SH-SY5Y (cell line): ENCODE data around the gene COPE.

ENCODE experiments used
- GATA2 ChIP-seq: IDR thresholded peaks from 2 replicates; pipeline ENCODE4 v1.6.1; 2011; ENCODE audit warnings: mild to moderate bottlenecking, low read depth, low read length
- GATA3 ChIP-seq: IDR thresholded peaks from 2 replicates; pipeline ENCODE4 v1.6.1; 2011; ENCODE audit warnings: low read depth, mild to moderate bottlenecking, low read length, moderate library complexity

COPE gene

DNA sequence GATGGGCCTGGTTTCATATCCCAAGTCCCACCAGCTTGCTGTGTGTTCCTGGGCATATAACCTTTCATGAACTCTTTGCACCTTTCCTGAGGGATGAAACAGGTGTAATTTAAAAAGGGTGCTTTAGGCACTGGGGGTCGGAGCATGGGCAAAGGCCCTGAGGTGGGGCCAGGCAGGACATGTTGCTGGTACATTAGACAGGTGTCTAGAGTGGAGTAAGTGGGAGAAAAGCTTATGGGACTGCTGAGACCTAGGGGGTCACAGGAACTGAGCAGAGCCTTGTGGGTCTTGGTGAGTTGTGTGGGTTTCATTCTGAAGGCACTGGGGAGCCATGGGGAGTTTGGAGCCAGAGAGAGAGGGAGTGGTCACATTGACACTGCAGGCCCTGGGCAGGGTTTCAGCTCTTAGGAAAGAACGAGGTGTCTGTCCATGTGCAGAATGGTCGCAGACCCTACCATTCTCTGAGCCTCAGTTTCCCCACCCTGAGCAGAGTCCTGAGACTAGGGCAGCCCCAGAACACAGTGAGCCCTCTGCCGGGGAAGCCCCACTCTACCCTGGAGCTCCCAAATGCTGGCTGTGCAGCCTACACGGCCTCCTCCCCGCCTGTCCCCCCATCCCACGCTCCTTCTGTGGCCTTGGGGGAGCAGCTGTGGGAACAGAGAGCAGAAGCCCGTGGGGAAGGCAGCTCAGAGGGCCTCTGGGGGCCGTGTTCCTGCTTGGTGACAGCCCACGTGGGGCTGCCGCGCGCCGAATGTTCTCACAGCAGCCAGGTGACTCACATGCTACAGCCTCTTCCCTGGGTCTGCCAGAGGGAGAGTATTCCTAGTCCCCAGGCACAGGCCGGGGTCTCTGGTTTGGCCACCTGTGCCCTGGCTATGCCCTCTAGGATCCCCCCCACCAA is 29.1 kb upstream of the COPE start:
- TF ChIP-seq GATA3, result no peak
- TF ChIP-seq GATA2, result no peak

DNA sequence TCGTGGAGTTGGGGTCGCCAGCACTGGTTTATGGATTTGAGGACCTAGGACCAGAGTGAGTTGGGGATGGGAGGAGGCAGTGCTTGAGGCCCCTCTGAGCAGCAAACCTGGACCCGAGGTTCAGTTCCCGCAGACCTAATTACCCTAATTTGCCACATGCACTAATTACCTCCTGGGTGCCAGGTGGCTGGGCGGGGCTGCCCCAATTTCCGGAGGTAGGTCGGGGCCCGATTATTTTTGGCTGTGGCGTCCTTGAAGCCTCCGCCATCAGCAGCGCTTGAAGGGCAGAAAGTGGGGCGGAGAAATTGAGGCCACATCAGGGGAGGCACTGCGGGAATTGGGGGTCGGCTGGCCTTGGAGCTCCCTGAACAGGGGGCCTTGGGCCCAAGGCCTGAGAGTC is 27.7 kb upstream of the COPE start:
- TF ChIP-seq GATA3, result no peak
- TF ChIP-seq GATA2, result no peak

DNA sequence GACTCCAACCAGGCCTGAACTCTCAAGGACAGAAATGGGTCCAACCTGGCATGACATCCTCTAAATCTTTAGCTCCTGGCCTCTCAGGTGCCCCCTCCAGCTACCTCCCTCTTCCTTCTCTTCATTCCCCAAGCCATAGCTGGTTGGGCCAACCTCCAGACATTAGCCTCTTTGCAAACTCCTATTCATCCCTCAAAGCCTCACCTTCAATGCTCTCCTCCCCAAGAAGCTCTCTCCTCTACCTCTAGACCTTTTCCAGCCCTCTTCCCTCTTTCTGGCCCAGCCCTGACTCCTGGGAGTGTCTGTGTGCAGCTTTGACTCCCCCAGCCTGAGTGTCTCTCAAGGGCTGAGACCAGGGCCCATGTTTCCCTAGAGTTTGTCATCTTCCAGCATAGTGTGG is 27.1 kb upstream of the COPE start:
- no peak for TF ChIP-seq GATA2
- no peak for TF ChIP-seq GATA3

DNA sequence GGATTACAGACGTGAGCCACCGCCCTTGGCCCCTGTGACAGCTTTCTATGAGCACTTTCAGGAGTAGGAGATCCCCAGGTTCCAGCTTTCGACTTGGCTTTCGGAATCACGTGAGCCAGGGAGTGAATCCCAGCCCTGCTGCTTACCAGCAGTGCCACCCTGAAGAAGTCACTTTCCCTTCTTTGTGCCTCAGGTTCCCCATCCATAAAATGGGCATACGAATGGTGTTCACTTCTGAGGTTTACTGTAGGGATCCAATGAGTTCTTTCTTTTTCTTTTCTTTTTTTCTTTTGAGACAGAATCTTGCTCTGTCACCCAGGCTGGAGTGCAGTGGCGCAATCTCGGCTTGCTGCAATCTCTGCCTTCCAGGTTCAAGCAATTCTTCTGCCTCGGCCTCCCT is 26.1 kb upstream of the COPE start:
- no peak for TF ChIP-seq GATA2
- TF ChIP-seq GATA3, result no peak

DNA sequence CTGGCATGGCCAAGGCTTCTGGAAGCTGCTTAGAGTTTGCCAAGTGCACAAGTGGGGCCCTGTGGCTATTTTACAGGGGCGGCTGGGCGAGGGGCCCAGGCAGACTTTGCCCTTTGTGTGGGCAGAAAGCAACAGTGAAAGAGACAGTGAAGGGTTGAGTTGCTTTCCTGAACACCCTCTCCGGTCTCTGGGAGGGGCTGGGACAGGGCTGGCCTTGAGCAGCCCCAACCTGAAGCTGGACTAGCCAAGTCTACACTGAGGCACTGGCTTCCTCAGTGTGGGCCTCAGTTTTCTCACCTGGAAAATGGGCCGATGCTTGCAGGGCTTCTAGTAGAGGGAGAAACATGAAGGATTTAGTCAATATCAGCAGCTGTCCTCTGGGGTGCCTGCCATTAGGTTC is 24.3 kb upstream of the COPE start:
- TF ChIP-seq GATA3 (no peak), GATA2 (no peak)

DNA sequence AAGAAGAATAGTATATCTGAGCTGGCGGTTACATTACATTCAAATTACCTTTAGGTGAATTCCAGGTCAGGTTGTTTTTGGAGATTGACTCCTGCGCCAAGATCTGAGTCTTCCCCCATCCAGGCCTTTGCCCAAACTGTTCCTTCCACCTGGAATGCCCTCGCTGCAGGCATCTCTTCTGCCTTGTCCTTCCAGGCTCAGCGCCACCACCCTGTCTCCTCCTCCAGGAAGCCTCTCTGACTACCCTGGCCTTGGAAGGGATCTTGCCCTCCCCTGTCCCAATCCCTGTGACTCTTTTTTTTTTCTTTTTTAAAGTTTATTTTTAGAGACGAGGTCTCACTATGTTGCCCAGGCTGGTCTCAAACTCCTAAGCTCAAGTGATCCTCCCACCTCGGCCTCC is 23.5 kb upstream of the COPE start:
- TF ChIP-seq GATA3 (no peak), GATA2 (no peak)

DNA sequence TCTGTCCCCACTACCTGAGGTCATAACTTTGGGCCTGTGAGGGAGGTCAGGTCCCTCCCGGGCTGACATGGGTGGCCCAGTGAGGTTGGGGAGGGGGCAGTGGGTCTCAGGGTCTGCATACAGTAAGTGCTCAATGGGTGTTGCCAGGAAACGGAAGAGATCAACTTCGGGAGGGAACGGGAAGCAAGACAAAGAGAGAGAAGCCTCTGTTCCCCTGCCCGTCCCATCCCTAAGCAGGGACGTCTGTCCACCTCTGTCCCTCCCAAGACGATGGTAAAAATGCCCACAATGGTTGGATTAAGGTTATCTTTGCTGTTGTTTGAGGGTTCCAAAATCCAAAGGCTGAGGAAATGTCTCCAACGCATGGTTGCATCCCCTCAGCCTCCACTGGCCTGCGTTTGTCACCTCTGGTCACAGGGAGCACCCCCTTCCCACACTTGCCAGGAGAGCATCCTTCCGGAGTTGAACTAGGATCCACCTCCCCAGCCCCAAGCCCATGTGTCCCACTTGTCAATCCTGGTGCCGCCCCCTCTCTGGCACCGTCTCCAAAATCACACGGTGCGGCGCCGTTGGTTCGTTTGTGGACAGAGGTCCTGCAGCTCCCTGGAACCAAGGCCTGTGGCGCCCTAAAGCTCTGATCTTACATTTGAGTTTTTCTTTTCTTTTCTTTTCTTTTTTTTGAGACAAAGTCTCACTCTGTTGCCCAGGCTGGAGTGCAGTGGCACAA is 22.6 kb upstream of the COPE start:
- TF ChIP-seq GATA3, result no peak
- TF ChIP-seq GATA2, result no peak

DNA sequence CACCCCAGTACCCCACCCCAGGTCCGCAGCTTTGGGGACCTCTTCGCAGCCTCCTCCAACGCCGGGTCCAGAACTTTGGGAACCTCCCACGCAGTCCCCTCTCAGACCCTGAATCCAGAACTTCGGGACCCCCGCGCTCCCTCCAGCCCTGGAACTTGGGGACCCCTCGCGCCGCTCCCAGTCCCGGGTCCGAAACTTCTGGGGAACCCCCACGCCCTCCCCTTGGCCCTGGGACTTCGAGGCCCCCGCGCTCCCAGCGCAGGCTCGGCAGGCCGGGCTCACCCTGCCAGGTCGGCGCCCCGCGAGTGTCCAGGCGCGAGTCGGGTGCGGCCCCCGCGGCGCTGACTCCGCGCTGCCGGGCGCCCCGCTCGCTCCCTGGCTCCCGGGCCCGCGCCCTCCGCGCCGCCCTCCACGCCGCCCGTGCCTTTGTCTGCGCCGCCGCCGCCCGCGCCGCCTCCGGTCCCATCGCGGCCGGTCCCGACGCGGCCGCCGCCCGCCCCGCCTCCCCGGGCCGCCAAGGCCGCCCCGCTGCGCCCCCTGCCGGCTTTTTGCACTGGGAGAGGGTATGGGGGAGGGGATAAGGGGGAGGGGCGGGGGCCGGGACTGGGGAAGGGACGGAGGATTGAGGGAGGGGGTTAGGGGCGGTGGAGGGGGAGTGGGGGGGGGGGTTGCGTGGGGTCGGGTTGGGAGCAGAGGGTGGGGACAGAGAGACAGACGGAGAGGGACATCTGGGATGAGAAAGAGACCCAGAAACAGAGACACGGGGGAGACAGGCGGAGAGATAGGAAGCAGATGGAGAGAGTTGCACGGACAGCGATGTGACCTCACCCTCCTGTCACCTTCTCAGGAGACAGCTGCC is 21.8 kb upstream of the COPE start, which contains the start of gene HOMER3:
Gene HOMER3, minus strand, starts transcription at position 449 of the 859 bp plus-strand sequence. CDS start 2,235 bp downstream, outside the sequence.
- TF ChIP-seq GATA2 (no peak), GATA3 (no peak)

DNA sequence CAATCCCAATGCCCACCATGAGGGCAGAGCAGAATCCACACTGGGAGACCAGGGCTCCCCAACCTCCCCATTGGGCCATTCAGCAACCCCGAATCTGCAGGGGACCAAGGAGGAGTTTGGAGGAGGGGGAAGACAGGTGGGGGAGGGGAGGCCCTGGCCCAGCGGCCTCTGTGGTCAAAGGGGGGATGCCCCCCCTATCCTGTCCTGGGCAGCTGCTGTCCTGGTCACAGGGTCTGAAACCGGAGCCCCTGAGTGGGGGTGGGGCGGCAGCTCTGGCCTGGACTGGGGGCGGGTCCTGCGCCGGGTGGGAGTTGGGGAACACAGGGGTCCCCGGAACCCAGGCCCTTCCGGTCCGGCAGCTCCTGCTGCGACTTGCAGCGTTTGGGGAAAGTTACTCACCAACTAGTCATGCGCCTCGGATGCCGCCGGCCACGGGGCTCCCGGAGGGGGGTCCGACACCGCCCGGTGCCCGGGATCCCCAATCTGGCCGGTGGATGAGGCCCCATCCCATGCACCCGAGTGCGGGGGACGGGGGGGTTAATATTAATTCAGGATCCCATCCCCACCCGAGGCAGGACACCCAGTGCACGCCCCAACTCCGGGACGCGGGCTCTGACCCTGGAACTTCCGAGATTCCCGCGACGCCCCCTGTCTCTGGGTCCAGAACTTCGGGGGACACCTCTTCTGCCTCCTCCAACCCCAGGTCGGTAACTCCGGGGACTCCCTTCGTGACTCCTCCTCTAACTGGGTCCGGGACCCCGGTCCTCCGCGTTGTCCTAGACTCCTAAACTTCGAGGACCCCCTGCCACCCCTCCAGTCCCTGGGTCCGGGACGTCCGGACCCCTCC is 21.0 kb upstream of the COPE start:
- TF ChIP-seq GATA2 (no peak), GATA3 (no peak)

DNA sequence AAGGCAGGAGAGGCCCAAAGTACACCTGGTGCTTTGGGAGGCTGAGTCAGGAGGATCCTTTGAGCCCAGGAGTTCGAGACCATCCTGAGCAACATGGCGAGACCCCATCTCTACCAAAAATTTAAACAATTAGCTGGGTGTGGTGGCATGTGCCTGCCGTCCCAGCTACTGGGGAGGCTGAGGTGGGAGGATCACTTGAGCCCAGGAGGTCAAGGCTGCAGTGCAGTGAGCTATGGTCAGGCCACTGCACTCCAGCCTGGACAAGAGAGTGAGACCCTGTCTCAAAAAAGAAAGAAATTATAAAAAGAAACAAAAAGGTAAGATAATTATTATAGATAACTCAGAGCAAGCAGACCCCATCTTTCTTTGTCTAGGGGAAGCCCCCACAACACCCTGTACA is 20.0 kb upstream of the COPE start:
- no peak for TF ChIP-seq GATA3
- TF ChIP-seq GATA2, result no peak

DNA sequence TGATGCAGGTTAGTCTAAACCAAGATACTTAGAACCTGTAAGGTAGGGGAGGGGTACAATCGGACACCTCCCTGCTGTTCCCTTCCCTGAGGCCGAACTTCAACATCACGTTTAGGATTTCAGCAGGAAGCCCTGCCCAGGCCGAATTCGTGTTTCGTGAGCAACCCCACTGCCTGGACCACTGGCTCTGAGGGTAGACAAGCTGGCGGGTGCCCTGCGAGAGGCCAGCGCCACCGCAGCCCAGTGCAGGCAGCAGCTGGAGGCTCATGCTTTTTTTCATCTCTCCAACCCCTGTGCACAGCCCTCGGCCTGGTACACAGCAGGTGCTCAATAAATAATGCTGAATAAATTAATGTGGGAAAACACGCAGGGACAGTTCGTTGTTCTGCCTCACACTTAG is 14.1 kb upstream of the COPE start:
- TF ChIP-seq GATA2, result no peak
- TF ChIP-seq GATA3, result no peak

DNA sequence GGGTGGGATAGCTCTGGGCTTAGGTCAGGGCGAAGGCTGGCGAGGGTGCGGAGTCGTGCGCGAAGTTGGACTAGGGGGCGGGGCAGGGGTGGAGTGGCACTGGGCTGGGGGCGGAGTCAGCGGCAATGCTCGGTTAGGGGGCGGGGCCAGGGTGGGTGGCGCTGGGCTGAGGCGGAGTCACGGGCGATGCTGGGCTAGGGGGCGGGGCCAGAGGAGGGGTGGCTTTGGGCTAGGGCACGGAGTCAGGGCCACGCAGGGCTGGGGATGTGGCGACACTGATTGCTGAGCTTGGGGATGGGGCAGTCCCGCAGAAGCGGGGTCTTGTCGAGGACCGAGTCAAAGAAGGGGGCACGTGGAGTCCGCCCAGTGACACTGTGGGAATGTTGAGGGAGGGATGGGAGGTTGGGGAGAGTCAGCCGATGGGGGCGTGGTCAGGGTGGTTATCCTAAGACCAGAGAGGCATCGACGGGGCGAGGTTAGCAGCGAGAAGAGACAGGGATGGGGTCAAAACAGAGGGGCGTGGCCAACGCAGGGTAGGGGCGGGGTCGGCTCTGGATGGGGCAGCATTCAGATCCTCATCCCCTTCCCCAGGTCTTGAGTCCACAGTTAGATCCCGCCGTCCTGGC is 13.1 kb upstream of the COPE start:
- TF ChIP-seq GATA3 (no peak), GATA2 (no peak)

DNA sequence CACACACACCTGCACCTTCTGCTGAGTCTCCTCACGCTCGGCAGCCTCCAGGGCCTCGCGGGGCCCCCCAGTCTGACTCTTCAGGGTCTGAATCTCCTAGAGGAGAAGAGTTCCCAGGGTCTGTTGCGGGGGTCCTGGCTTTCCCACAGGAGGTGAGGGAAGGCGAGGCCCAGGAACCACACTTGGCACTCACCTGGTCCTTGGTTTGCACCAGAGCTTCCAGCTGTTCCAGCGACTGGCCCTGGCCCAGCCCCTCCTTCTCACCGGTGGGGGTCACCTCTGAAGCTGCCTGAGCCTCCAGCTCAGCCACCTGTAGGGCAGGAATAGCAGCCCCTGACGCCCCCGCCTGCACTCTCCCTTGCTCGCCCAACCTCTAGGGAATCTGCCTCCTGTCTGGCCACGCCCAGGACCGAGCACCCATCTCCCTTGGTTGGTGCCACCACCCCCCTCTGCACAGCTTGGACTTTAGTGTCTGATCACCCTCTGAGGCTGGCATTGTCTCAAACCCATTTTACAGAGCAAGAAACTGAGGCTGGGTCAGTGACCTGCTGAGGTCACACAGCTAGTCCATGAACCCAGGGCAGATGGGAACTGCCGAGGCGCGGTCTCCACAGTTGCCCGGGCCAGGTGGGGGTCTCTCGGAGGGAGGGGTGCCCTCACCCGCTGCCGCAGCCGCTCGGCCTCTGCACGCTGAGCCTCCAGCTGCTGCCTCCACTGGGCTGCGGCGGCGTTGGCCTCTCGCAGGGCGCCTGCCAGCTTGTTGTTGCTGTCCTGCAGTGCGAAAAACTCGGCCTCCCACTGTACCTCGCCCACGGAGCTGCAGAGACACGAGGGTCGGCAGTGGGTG is 12.4 kb upstream of the COPE start:
- TF ChIP-seq GATA2, result no peak
- TF ChIP-seq GATA3, result no peak
